Measurements from ENCODE around the gene ZC3H11A.

Gene ZC3H11A

DNA sequence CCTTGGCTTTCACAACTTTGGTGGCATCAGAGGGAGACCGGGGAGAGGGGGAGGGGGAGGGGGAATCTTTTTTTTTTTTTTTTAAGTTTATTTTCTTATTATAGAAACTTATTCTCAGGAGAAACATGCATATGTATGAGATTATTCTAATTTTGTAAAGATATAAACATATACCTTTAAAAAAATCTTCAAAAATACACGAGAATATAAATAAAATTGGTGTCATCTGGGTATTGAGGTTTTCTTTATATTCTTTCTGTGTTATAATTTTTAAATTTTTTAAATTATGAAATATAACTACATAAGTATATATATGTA is 47.1 kb downstream of the ZC3H11A start:
- DNase-seq (ENCODE audit: low spot score), result no peak

GRCh38 chr1:203843435-203843834 is 48.0 kb downstream of the ZC3H11A start:
- no peak for DNase-seq (ENCODE audit: low spot score)
